NCI-H460 (cell line): ENCODE data around the gene TMEM108. TPM values are rescaled to one million over a fixed set of nuclear protein-coding genes. Genes with fewer than 3 reads are reported as not detected.

Experiments used
- DNase-seq: peaks from one replicate; pipeline ENCODE4 v3.0.0-alpha.2; 2016; ENCODE audit warnings: low read depth; ENCODE audit errors: extremely low read depth
- total RNA-seq: library from RNA; depleted of rRNA; stranded (reverse); fragments of >200 nt; shearing (Covaris generic); gene quantifications from 2 replicates; pipeline ENCODE4 v1.2.3, GENCODE V29; 2014

Gene TMEM108
- total RNA-seq, 1 experiment from 2014 or later: not detected

DNA sequence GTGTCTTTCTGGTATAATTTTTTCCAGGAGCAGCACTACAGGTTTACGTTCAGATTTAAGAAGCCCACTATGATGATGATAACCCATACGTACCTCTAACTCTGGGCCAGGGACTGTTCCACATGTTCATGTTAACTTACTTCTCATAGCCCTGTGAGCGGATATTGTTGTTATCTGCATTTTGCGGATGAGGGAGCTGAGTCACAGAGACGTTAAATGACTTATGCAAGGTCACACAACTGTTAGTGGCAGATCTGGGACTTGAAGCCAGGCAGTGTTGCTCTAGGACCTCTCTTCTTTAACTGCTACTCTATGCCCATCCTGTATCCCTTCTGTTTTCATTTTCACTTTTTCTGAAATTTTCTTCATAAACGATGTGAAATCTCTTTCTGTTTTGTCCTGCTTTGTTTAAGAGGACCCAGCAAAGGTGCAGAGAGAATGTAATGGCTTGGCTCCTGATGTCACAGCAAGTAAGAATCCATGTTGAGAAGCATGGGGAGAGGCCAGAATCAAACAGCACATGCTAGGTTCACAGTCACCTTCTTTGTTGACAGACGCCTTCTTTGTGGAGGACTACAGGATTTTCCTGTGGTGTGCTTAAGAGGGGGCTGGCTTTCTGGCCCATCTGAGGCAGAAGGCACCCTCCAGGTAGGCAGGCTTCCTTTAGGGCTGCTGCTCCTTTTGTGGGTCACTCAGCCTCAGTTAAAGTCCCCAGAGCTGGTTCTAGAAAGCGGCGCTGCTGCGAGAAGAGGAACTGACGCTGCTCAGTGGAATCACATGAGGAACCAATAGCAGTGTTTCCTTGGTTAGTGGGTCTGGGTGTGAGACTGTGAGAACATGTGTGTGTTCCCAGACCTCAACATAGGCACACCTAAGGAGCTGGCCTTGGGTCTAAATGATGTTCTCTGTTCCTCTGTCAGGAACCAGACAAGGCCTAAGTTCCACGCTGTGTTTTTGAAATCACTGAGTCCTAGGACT, 121.6 kb downstream of the TMEM108 start:
- no peak for DNase-seq

DNA sequence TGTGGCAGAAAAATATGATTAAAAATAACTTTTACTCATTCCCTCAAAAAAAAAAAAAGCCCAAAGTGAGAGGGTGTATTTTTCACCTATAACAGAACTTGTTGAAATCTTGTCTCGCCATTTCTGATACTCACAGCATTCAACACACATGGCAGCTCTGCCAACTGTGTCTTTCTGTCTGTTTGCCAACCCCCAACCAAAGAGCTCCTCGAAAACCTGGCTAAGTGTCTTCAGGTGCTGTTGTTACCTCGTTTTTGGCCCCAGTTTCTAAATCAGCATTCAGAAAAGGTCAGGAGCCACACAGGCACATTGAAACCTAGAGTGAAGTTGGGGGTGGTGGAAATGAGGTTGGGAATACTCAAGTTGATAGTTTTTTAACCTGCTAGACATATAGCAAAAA, 123.5 kb downstream of the TMEM108 start:
- no peak for DNase-seq

- no peak for DNase-seq
Observed at GRCh38 chr3:133162265-133162664, 124.1 kb downstream of the TMEM108 start.

DNA sequence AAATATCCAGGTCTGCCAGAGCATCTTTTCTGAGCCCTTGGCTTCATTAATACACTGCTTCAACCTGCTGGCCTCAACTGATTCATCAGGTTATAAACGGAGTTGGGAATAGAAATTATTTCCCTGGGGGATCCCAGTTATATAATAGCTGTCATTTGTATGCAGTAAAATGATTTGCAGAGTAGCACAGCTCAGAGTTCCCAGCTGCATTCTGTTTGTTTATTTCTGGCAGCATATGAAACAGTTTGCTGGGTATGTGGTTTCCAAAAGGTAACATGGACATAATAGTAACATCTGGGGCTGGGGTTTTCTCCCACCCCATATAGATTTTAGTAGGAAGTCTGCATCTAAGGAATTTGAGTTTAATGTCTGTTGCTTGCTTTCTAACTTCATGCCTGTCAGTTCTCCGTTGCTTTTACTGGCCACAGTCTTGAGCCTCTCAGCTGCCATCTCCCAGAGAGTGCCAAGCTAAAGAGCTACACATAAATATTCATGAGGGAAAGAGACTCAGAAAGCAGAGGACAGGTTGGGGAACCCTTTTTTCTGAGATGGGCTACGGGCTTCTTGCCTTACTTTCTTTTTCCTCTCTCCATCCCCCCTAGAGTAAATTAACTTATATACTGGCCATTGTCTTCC, 124.6 kb downstream of the TMEM108 start:
- DNase-seq: no peak

DNA sequence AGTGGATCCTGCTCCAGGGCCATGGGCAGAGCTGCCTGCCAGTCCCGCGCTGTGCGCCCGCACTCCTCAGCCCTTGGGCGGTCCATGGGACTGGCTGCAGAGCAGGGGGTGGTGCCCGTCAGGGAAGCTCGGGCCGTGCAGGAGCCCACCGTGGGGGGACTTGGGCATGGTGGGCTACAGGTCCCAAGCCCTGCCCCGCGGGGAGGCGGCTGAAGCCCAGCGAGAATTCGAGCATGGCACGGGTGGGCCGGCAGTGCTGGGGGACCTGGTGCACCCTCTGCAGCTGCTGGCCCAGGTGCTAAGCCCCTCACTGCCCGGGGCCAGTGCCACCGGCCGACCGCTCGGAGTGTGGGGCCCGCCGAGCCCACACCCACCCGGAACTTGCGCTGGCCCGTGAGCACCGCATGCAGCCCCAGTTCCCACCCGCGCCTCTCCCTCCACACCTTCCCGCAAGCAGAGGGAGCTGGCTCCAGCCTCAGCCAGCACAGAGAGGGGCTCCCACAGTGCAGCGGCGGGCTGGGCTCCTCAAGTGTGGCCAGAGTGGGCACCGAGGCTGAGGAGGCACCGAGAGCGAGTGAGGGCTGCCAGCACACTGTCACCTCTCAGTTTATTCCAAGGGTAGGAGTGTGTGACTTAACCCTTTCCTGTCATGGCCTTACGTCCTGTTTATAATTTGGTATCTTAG, 129.3 kb downstream of the TMEM108 start:
- DNase-seq: no peak

DNA sequence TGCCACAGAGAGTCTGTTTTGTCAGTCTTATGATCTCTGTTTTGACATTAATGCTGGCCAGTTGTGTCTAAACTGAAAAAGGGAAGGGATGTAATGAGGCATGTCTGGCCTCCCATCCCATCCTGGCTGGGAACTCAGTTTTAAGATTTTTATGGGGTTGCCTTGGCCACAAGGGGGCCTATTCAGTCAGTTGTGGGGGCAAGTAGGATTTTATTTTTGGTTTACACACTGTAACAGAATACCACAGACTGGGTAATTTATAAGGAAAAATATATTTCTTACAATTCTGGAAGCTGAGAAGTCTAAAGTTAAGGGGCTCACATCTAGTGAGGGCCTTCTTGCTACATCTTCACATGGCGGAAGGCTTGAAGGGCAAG, 129.8 kb downstream of the TMEM108 start:
- no peak for DNase-seq

- DNase-seq: no peak
Observed at GRCh38 chr3:133169331-133170068, 131.3 kb downstream of the TMEM108 start.

GRCh38 chr3:133171831-133172230, 133.6 kb downstream of the TMEM108 start:
- no peak for DNase-seq

DNA sequence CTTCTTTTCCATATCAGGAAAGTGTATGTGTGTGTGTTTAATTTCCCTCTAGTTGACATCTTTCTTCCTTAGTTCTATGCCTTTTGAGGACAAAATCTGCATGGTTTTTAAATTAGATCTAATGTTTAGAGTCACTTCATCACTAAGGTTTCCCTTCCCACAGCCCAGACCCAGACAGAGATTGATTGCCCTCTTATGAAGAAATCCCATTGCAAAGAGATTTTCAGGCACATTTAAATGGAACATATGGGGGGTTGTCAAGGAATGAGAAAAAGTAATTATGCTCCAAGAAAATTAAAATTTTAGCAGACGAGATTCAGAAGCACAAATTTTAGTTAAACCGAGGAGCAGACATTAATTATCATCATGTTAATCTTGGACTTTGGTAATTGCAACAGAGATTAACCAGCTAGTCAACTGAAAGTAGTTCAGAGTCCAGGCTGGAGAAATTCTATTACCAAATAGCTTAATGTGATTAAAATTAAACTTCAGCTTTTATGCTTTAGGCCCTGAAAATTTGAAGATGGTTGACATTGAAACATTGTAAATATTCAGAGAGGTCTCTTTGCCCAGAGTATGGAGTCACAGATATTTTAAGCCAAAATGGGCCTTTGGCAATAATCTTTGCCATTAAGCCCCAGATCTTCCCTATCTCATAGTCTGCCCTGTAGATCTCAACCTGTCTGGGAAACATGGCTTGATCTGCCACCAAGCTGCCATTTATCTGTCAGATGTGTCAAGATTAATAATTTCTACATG, 143.4 kb downstream of the TMEM108 start:
- no peak for DNase-seq

DNA sequence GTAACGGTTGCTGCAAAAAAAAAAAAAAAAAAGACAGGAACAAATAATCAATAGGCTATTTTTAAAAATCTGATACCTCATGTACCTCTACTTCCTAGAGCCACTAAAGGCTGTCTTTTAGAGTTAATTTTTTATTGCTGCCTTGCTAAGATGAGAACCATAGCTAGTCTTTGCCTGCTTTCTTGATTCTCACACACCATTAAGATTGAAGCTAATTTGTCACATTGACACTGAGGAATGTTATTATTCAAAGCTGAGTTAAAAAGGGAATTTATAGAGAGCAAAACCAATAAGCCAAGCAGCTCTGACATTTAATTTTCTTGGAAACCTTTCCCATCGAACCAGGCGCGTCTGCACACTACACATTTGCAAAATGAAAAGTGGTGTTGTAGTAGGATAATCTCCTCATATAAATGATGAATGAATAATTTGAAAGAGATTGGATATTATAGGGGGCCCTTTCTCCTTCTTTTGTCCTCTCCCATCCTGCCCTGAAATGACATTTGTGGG, 149.7 kb downstream of the TMEM108 start:
- no peak for DNase-seq

- DNase-seq: no peak
Observed at GRCh38 chr3:133188996-133189395, 150.8 kb downstream of the TMEM108 start.

DNA sequence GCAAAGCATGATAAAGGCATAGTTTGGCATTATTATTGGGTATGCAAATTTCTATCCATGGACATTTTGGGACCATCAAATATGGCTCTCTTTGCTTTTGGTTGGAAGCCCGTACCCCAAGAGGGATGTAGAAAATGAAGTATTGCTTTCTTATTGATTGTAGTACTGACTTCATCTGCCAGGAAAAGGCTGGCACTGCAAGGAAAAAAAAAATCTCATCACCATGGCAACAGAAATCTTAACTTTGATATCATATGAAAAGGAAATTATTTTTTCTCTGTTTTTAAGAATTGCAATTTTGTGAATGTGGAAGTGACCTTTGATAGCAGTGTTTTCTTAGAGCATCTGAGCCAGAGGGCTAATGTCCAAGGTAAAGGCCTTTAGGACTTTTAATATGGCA, 151.7 kb downstream of the TMEM108 start:
- DNase-seq: no peak

DNA sequence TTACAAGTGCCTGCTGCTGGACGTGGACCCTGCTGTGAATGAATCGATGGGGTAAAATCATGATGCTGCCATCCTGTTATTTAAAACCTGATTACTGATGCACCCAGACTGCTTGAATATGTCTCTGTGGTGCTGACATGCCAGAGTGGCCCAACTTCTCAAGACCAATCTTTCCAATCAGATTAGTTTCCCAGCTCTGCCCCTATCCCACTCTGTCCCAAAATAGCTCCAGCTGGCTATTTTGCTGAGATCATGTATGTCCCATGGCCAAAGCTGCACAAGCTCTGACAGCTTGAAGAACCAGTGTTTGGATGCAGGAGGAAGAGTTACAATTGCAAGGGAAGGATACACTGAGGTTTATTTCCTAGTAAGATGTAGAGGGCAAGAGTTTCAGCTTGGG, 153.6 kb downstream of the TMEM108 start:
- no peak for DNase-seq

- DNase-seq: no peak
Observed at GRCh38 chr3:133192363-133192945, 154.3 kb downstream of the TMEM108 start.

GRCh38 chr3:133192967-133193366, 154.8 kb downstream of the TMEM108 start:
- DNase-seq: no peak

- no peak for DNase-seq
Observed at GRCh38 chr3:133196527-133196926, 158.3 kb downstream of the TMEM108 start.

DNA sequence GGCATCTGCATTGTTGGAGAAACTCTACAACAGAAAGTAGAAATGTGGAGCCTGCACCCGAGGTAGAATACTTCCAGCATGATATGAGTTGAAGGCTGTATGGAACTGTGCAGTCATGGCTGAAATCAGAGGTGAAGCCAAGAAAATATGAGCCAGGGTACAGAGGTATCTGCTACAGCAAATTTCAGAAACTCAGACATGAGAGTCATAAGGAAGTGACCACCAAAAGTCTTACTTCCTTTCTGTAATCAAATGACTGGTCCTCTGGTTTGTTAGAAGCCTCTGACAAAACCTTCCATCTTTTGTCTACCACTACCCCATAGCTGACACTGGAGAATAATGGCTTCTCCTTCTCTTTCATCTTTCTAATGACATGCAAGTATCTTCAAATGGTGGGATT, 159.4 kb downstream of the TMEM108 start:
- no peak for DNase-seq

- DNase-seq: no peak
Observed at GRCh38 chr3:133206921-133207320, 168.7 kb downstream of the TMEM108 start.

- no peak for DNase-seq
Observed at GRCh38 chr3:133208184-133208583, 170.0 kb downstream of the TMEM108 start.
